ENCODE results near the gene PLEKHO2. TPM values are rescaled to one million over a fixed set of nuclear protein-coding genes. Genes with fewer than 3 reads are reported as not detected.

PLEKHO2 gene
- polyA plus RNA-seq, 1 of the 3 experiments (the other 2 are of a cell fraction), result 7.8 TPM

GRCh38 chr15:64894395-64895056 is 52.8 kb downstream of the PLEKHO2 start:
- WGBS (ENCODE audit: low lambda C conversion rate), result 98% methylated on average over 16 of the region's 20 CpGs
- no peaks in the 10 kb centered on the region for H3K9me2 ChIP-seq
- no peak for DNase-seq
- no peak overlapping the region for H3K27ac ChIP-seq (ENCODE audit: low read depth in 2 of 2, low read length in 1 of 2)
- ChIA-PET POLR2A (no interaction called here), CTCF (no interaction called here)
- peaks cover 6 to 31% of the 10 kb centered on the region in 2 experiments; a peak in 3 of 4 replicates for H3K4me1 ChIP-seq (ENCODE audit: control insufficient read depth in 1 of 2, insufficient read depth in 2 of 2, low read depth in 1 of 2, low read length in 1 of 2)
- H3F3A ChIP-seq (replicated peaks; ENCODE audit: insufficient read depth), result no peaks in the 10 kb centered on the region
- peaks cover 0 to 3% of the 10 kb centered on the region in 2 experiments for H3K36me3 ChIP-seq (replicated peaks in 1 of 2; ENCODE audit: control insufficient read depth in 1 of 2, insufficient read depth in 2 of 2, low read length in 1 of 2)
- H3K9ac ChIP-seq, result no peak overlapping the region
- TF ChIP-seq CHD2 (IDR thresholded peaks at IDR 0.05; ENCODE audit: low read length, partially characterized antibody) (no peak), TAF1 (IDR thresholded peaks at IDR 0.05; ENCODE audit: borderline replicate concordance, low read depth, low read length) (no peak), USF1 (IDR thresholded peaks at IDR 0.05; ENCODE audit: borderline replicate concordance, low read depth) (no peak), TEAD4 (IDR thresholded peaks at IDR 0.05; ENCODE audit: borderline replicate concordance, insufficient read depth) (no peak), ZBTB33 (IDR thresholded peaks at IDR 0.05; ENCODE audit: borderline replicate concordance, low read depth) (no peak), PBX3 (IDR thresholded peaks at IDR 0.05) (no peak), FOXJ3 (CRISPR knock-in tag; IDR thresholded peaks at IDR 0.05) (no peak), MXI1 (IDR thresholded peaks at IDR 0.05; ENCODE audit: low read depth, low read length) (no peak), POLR2AphosphoS5 (IDR thresholded peaks at IDR 0.05; ENCODE audit: low read depth, low read length) (no peak), REST (IDR thresholded peaks at IDR 0.05; ENCODE audit: low read depth, low read length) (no peak), EZH2phosphoT487 (IDR thresholded peaks at IDR 0.05; ENCODE audit: borderline replicate concordance, low read depth) (no peak), EP300 (IDR thresholded peaks at IDR 0.05; ENCODE audit: borderline replicate concordance in 1 of 2, low read depth in 1 of 2, low read length in 1 of 2) (no peak), RXRA (IDR thresholded peaks at IDR 0.05; ENCODE audit: borderline replicate concordance, low read depth) (no peak), GABPA (IDR thresholded peaks at IDR 0.05; ENCODE audit: low read depth) (no peak), MEF2A (IDR thresholded peaks at IDR 0.05; ENCODE audit: borderline replicate concordance, low read depth) (no peak), YY1 (IDR thresholded peaks at IDR 0.05; ENCODE audit: low read depth) (no peak), IRF3 (IDR thresholded peaks at IDR 0.05; ENCODE audit: low read depth, low read length) (no peak), CTCF (IDR thresholded peaks at IDR 0.05) (no peak), SIN3A (IDR thresholded peaks at IDR 0.05; ENCODE audit: borderline replicate concordance, low read depth, low read length) (no peak), FOSL2 (IDR thresholded peaks at IDR 0.05; ENCODE audit: borderline replicate concordance, low read depth) (no peak)
- no peak overlapping the region for H3K4me2 ChIP-seq
- H3K79me2 ChIP-seq (ENCODE audit: insufficient read depth), result no peaks in the 10 kb centered on the region
- H3K27me3 ChIP-seq (ENCODE audit: insufficient read depth), result no peaks in the 10 kb centered on the region
- H4K20me1 ChIP-seq (ENCODE audit: insufficient read depth), result no peaks in the 10 kb centered on the region
- H3K9me3 ChIP-seq, result no peaks in the 10 kb centered on the region
- H3K4me3 ChIP-seq (ENCODE audit: low read depth in 2 of 2, low read length in 1 of 2), result no peak overlapping the region
- no peak overlapping the region; the same call in 1 of the 2 replicates for H2AFZ ChIP-seq (ENCODE audit: low read depth)
